GM12891 (cell line): ENCODE results near the gene ADAM29.
A peak's percentile ranks its signal among the peaks of the same experiment; 100 is the strongest.

ENCODE experiments used
- DNase-seq: peaks from one replicate; pipeline ENCODE4 v3.0.0; 2011; ENCODE audit warnings: low spot score; ENCODE audit not compliant: insufficient read length
- FAIRE-seq: peaks from 2 replicates; lab custom pipeline; 2011; peaks lifted over from hg19 to GRCh38; lab: Jason Lieb, UNC
- PAX5 ChIP-seq: IDR thresholded peaks from 2 replicates; pipeline ENCODE4 v1.6.1; 2011; ENCODE audit warnings: low read length, moderate library complexity, mild to moderate bottlenecking; ENCODE audit not compliant: insufficient read depth, severe bottlenecking
- POLR2A ChIP-seq: IDR thresholded peaks from 2 replicates; pipeline ENCODE4 v1.6.1; 2011; ENCODE audit warnings: low read depth, low read length, control low read depth
- POLR2AphosphoS5 ChIP-seq: IDR thresholded peaks from 2 replicates; pipeline ENCODE4 v1.6.1; 2011; ENCODE audit warnings: low read depth, low read length, control low read depth
- POU2F2 ChIP-seq: IDR thresholded peaks from 2 replicates; pipeline ENCODE4 v1.6.1; 2011; ENCODE audit warnings: low read depth, mild to moderate bottlenecking, control low read depth, low read length, moderate library complexity
- SPI1 ChIP-seq: IDR thresholded peaks from 2 replicates; pipeline ENCODE4 v1.6.1; 2011; ENCODE audit warnings: low read depth, low read length, control low read depth
- TAF1 ChIP-seq: IDR thresholded peaks from 2 replicates; pipeline ENCODE4 v1.6.1; 2011; ENCODE audit warnings: low read depth, low read length, control low read depth

The ADAM29 gene

GRCh38 chr4:174912919-174913543, 5.1 kb upstream of the ADAM29 start:
- DNase-seq (no peak), FAIRE-seq (no peak)
- no peak for TF ChIP-seq PAX5
- no peak for TF ChIP-seq POLR2AphosphoS5
- no peak for TF ChIP-seq POU2F2
- TF ChIP-seq TAF1 = no peak
- TF ChIP-seq SPI1 = no peak
- no peak for TF ChIP-seq POLR2A

- DNase-seq (no peak), FAIRE-seq (no peak)
- TF ChIP-seq POLR2AphosphoS5 = no peak
- TF ChIP-seq TAF1 = no peak
- TF ChIP-seq POU2F2 = no peak
- TF ChIP-seq POLR2A = no peak
- TF ChIP-seq PAX5 = no peak
- no peak for TF ChIP-seq SPI1
Observed at GRCh38 chr4:174919886-174920423, 1.8 kb downstream of the ADAM29 start.

- TF ChIP-seq SPI1 (no peak), POU2F2 (no peak), POLR2AphosphoS5 (no peak), PAX5 (no peak), TAF1 (no peak), POLR2A (no peak)
- FAIRE-seq (no peak), DNase-seq (no peak)
Observed at GRCh38 chr4:174926958-174927357, 8.8 kb downstream of the ADAM29 start.

- peak; percentile 89 for FAIRE-seq
- DNase-seq = no peak
- TF ChIP-seq POLR2AphosphoS5 (no peak), POU2F2 (peak; percentile 55; the same call in 1 of the 2 replicates)
Observed at GRCh38 chr4:174928174-174928573, 10.0 kb downstream of the ADAM29 start.

GRCh38 chr4:174928575-174929253, 10.6 kb downstream of the ADAM29 start:
- no peak for TF ChIP-seq POLR2AphosphoS5
- TF ChIP-seq TAF1 = no peak
- no peak for TF ChIP-seq SPI1
- TF ChIP-seq POU2F2 = no peak
- TF ChIP-seq POLR2A = no peak
- TF ChIP-seq PAX5 = no peak
- DNase-seq = no peak
- peak; percentile 28 for FAIRE-seq

- DNase-seq = no peak
- no peak for TF ChIP-seq POLR2A
- no peak for TF ChIP-seq PAX5
- TF ChIP-seq POLR2AphosphoS5 = no peak
- no peak for TF ChIP-seq TAF1
- TF ChIP-seq POU2F2 = peak; percentile 22; the same call in 1 of the 2 replicates
- TF ChIP-seq SPI1 = no peak
- no peak for FAIRE-seq
Observed at GRCh38 chr4:174929346-174929745, 11.2 kb downstream of the ADAM29 start.

- DNase-seq = no peak
- TF ChIP-seq SPI1 (no peak), POU2F2 (no peak), TAF1 (no peak), POLR2AphosphoS5 (no peak), POLR2A (no peak), PAX5 (no peak)
- FAIRE-seq = peak; percentile 82
Observed at GRCh38 chr4:174930895-174931294, 12.7 kb downstream of the ADAM29 start.

- DNase-seq (no peak), FAIRE-seq (no peak)
- no peak for TF ChIP-seq POLR2AphosphoS5
- no peak for TF ChIP-seq POU2F2
- no peak for TF ChIP-seq PAX5
- TF ChIP-seq POLR2A = no peak
- no peak for TF ChIP-seq SPI1
- no peak for TF ChIP-seq TAF1
Observed at GRCh38 chr4:174933083-174933482, 14.9 kb downstream of the ADAM29 start.

- DNase-seq = no peak
- TF ChIP-seq POLR2A (no peak), SPI1 (no peak), POU2F2 (no peak), POLR2AphosphoS5 (no peak), TAF1 (no peak), PAX5 (no peak)
- FAIRE-seq = no peak
Observed at GRCh38 chr4:174934360-174934759, 16.2 kb downstream of the ADAM29 start.

- no peak for TF ChIP-seq POU2F2
- TF ChIP-seq TAF1 = no peak
- no peak for TF ChIP-seq PAX5
- TF ChIP-seq POLR2A = no peak
- DNase-seq = no peak
- no peak for FAIRE-seq
Observed at GRCh38 chr4:174935607-174936006, 17.4 kb downstream of the ADAM29 start.
